GM18868 (cell line): Measurements from ENCODE around the gene MAST4.
A peak's percentile ranks its signal among the peaks of the same experiment; 100 is the strongest.

ENCODE experiments used
- ATAC-seq: cut with Tn5 transposase; IDR thresholded peaks from one replicate; pipeline ENCODE4 v1.9.1; 2021; ENCODE audit warnings: mild to moderate bottlenecking, moderate library complexity; ENCODE audit not compliant: unreplicated experiment

The MAST4 gene

GRCh38 chr5:66603164-66603563, 7.0 kb downstream of the MAST4 start:
- no peak for ATAC-seq

- no peak for ATAC-seq
Observed at GRCh38 chr5:66603881-66604280, 7.7 kb downstream of the MAST4 start.

- no peak for ATAC-seq
Observed at GRCh38 chr5:66606713-66607112, 10.5 kb downstream of the MAST4 start.

- ATAC-seq: no peak
Observed at GRCh38 chr5:66608501-66608900, 12.3 kb downstream of the MAST4 start.

- ATAC-seq: no peak
Observed at GRCh38 chr5:66609615-66610014, 13.4 kb downstream of the MAST4 start.

- no peak for ATAC-seq
Observed at GRCh38 chr5:66612226-66612625, 16.0 kb downstream of the MAST4 start.

- ATAC-seq: no peak
Observed at GRCh38 chr5:66615136-66615535, 18.9 kb downstream of the MAST4 start.

GRCh38 chr5:66615894-66616293, 19.7 kb downstream of the MAST4 start:
- no peak for ATAC-seq

- no peak for ATAC-seq
Observed at GRCh38 chr5:66616520-66617225, 20.5 kb downstream of the MAST4 start.

- ATAC-seq: peak; percentile 79
Observed at GRCh38 chr5:66617226-66617861, 21.2 kb downstream of the MAST4 start.

GRCh38 chr5:66617991-66618768, 22.0 kb downstream of the MAST4 start:
- no peak for ATAC-seq

- no peak for ATAC-seq
Observed at GRCh38 chr5:66620711-66621110, 24.5 kb downstream of the MAST4 start.

GRCh38 chr5:66621146-66621545, 25.0 kb downstream of the MAST4 start:
- no peak for ATAC-seq

GRCh38 chr5:66621736-66622135, 25.5 kb downstream of the MAST4 start:
- no peak for ATAC-seq

- ATAC-seq: no peak
Observed at GRCh38 chr5:66628561-66628960, 32.4 kb downstream of the MAST4 start.

GRCh38 chr5:66629446-66629845, 33.3 kb downstream of the MAST4 start:
- ATAC-seq: no peak

- no peak for ATAC-seq
Observed at GRCh38 chr5:66633754-66634153, 37.6 kb downstream of the MAST4 start.

- no peak for ATAC-seq
Observed at GRCh38 chr5:66634601-66635000, 38.4 kb downstream of the MAST4 start.

- ATAC-seq: no peak
Observed at GRCh38 chr5:66637994-66638393, 41.8 kb downstream of the MAST4 start.

- no peak for ATAC-seq
Observed at GRCh38 chr5:66639037-66639436, 42.8 kb downstream of the MAST4 start.

GRCh38 chr5:66642538-66642937, 46.3 kb downstream of the MAST4 start:
- no peak for ATAC-seq

GRCh38 chr5:66643387-66643786, 47.2 kb downstream of the MAST4 start:
- no peak for ATAC-seq
